LNCAP (cell line): ENCODE measurements around the gene MYO7A.

Experiments used
- TF ChIP-seq, protein P1 (sequence below): fragments of 450-650 bp; IDR thresholded peaks from 2 replicates; pipeline ENCODE4 v1.5.1; 2017; ENCODE audit warnings: mild to moderate bottlenecking

The MYO7A gene

DNA sequence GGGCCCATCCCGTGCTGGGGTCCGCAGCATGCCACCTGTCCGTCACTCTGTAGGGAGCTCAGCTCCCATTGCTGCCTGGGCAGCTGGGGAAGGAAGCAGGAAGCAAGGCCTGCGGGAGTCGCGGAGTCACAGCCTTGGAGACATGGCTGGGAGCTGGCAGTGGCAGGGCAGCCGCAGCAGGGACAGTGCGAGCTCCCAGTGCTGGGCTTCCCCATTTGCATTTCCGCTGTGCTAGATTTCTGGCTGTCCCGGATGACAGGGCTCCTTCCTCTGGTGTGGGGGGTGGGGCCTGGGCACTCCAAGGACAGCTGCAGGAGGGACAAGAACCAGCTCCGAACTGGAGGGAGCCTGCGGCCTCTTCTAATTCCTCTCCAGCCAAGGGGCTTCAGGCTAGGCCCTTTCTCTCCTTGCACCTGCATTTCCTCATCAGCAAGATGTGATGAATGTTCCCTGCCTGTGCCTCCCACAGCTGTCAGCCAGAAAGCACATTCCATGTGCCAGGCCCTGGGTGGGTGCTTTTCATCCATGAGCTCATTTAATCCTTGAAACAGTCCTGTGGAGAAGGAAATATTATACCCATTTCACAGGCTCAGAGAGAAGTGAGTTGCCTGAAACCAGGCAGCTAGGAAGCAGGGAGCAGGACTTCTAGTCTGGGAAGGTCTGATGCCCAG is 48.0 kb downstream of the MYO7A start:
- TF ChIP-seq, protein P1, sequence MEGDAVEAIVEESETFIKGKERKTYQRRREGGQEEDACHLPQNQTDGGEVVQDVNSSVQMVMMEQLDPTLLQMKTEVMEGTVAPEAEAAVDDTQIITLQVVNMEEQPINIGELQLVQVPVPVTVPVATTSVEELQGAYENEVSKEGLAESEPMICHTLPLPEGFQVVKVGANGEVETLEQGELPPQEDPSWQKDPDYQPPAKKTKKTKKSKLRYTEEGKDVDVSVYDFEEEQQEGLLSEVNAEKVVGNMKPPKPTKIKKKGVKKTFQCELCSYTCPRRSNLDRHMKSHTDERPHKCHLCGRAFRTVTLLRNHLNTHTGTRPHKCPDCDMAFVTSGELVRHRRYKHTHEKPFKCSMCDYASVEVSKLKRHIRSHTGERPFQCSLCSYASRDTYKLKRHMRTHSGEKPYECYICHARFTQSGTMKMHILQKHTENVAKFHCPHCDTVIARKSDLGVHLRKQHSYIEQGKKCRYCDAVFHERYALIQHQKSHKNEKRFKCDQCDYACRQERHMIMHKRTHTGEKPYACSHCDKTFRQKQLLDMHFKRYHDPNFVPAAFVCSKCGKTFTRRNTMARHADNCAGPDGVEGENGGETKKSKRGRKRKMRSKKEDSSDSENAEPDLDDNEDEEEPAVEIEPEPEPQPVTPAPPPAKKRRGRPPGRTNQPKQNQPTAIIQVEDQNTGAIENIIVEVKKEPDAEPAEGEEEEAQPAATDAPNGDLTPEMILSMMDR, result no peak

DNA sequence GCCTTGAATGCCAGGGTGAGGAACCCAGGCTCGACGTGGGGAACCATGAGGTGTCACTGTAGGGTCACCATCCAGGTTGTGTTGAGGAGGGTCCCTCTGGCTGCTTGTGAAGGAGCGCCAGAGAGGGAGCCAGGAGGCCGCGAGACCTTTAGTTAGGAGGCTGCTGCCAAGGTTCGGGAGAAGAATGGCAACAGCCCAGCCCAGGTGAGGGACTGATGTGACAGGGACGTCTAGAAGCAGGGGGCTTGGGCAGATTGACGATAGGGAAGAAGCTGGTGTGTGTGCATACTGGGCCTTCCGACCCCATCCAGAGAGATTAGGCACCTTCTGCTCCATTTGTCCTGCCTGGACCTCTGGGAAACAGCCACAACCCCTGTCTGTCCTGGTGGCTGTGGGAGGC is 49.0 kb downstream of the MYO7A start:
- TF ChIP-seq, protein P1, result no peak

DNA sequence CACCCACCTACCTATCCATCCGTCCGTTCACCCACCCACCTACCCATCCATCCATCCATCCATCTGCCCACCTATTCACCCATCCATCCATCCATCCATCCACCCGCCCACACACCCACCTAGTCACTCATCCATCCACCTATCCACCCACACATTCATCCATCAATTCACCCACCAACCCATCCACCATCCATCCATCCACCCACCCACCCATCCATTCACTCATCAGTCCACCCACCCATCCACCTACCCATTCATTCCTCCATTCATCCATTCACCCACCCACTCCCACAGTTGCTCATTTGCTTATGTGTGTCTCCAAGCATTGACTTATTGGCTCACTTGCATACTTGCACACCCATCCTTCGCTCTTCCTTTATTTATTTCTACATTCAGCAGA is 50.1 kb downstream of the MYO7A start:
- TF ChIP-seq, protein P1, result no peak

DNA sequence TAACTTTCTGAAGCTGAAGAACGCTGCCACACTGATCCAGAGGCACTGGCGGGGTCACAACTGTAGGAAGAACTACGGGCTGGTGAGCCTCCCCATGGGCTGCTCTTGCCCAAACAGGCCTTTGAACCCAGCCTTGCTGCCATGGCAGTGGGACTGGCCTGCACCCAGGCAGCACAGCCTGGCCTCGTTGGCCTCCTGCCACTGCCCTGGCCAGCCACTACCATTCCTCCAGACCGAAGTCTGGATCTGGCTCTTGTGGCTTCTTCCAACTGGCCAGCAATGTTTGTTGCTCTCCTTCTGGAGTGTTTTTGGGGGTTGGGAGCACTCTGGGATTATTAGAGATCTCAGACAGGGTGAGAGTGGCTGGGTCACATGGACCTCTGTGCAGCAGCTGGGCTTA is 51.0 kb downstream of the MYO7A start:
- TF ChIP-seq, protein P1, result no peak

DNA sequence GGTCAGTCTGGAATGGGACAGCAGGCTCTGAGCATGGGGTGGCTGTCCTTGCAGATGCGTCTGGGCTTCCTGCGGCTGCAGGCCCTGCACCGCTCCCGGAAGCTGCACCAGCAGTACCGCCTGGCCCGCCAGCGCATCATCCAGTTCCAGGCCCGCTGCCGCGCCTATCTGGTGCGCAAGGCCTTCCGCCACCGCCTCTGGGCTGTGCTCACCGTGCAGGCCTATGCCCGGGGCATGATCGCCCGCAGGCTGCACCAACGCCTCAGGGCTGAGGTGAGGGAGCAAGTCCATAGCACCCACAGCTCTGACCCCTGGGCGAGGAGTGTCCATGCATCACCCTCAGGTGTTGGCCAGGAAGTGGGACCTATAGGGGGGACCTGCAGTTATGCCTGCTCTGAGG is 51.6 kb downstream of the MYO7A start:
- TF ChIP-seq, protein P1, result no peak

DNA sequence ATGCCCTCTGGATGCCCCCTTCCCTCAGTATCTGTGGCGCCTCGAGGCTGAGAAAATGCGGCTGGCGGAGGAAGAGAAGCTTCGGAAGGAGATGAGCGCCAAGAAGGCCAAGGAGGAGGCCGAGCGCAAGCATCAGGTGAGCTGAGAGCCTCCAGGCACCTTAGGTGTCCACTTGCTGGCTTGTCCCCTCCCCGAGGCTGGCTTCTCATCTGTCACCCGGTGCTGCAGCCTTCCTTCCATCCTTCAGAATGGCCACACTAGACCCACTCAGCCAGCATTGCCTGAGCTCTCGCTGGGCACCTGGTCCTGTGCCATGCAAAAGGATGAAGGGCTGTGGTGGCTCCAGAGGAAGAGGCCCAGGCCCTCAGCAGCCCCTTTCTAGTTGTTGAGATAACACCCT is 52.3 kb downstream of the MYO7A start:
- TF ChIP-seq, protein P1, result no peak

DNA sequence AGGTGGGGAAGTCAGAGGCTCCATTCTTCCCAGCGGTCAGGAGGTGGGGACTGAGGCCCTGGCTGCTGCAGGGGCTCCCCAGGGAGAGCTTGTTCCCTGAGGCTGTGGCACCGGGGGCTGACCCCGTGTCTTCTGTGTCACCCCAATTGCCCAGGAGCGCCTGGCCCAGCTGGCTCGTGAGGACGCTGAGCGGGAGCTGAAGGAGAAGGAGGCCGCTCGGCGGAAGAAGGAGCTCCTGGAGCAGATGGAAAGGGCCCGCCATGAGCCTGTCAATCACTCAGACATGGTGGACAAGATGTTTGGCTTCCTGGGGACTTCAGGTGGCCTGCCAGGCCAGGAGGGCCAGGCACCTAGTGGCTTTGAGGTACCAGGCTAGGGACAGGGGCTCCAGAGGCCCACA is 53.2 kb downstream of the MYO7A start:
- TF ChIP-seq, protein P1, result no peak
